GM12872 (cell line): ENCODE results near the gene DRC3.

ENCODE experiments used
- CTCF ChIP-seq: IDR thresholded peaks from 3 replicates; pipeline ENCODE4 v1.5.1; 2011; ENCODE audit warnings: low read depth, mild to moderate bottlenecking, low read length, moderate library complexity; ENCODE audit not compliant: insufficient read depth

Gene DRC3

GRCh38 chr17:17972126-17972951, at the start of gene DRC3, which contains the start of gene TOM1L2:
Gene DRC3 (plus strand): TSS chr17:17972862. CDS start chr17:17977599, 4,737 bp downstream.
Gene TOM1L2 (minus strand): TSS chr17:17972400. CDS start chr17:17972313, 87 bp downstream.
- no peak for TF ChIP-seq CTCF

GRCh38 chr17:17924131-17924856, 48.4 kb upstream of the DRC3 start:
- no peak for TF ChIP-seq CTCF

GRCh38 chr17:17924857-17925250, 47.8 kb upstream of the DRC3 start:
- TF ChIP-seq CTCF: no peak

GRCh38 chr17:17926036-17926435, 46.6 kb upstream of the DRC3 start:
- TF ChIP-seq CTCF: no peak

GRCh38 chr17:17926840-17927449, 45.7 kb upstream of the DRC3 start:
- no peak for TF ChIP-seq CTCF

GRCh38 chr17:17928398-17929287, 44.0 kb upstream of the DRC3 start:
- no peak for TF ChIP-seq CTCF
